K562 (cell line): ENCODE results near the gene PRSS22. TPM values are rescaled to one million over a fixed set of nuclear protein-coding genes. Genes with fewer than 3 reads are reported as not detected.

Experiments
- ATAC-seq: fragments of 200-7000 bp; cut with Tn5 transposase; 3 replicates; pipeline ENCODE4 v1.9.1; 2020; ENCODE audit warnings: moderate library complexity
- BruUV-seq: library from RNA; stranded (reverse); fragments of 400-500 nt; replicated peaks from 2 replicates; lab custom pipeline; 2021; lab: Mats Ljungman, UMichigan
- CTCF ChIA-PET: fragments of 300-600 bp; formaldehyde crosslinking; extraction: SDS; loops from one replicate; lab custom pipeline; 2021; ENCODE audit warnings: low intra/inter-chr PET ratio; lab: Yijun Ruan, JAX
- POLR2A ChIA-PET: fragments of 300-600, 350-650 bp; sonication (Branson Sonifier 250); formaldehyde crosslinking; extraction: SDS; loops from one replicate; lab custom pipeline; 2021; ENCODE audit warnings: antibody characterized with exemption, inconsistent platforms; lab: Yijun Ruan, JAX
- DNase-seq, 4 experiments: peaks; one replicate each; pipeline versions ENCODE4 v3.0.0 to v3.0.0-alpha.2; 2011 to 2018; ENCODE audit warnings: low spot score in 3 of 4, mixed read lengths in 3 of 4; ENCODE audit errors: extremely low read depth in 1 of 4
- FAIRE-seq: peaks from 2 replicates; lab custom pipeline; 2011; peaks lifted over from hg19 to GRCh38; lab: Jason Lieb, UNC
- H2AFZ ChIP-seq: 2 replicates; pipeline ENCODE4 v1.6.0; 2011; ENCODE audit warnings: low read depth, low read length, control low read depth, inconsistent platforms
- H3K27ac ChIP-seq: fragments of 200-600 bp; 3 replicates; pipeline ENCODE4 v1.8.0; 2011; ENCODE audit warnings: low read depth, mild to moderate bottlenecking, control low read depth, inconsistent platforms, low read length, moderate library complexity, mixed read lengths; ENCODE audit errors: extremely low read depth
- H3K27me3 ChIP-seq, 2 experiments: fragments of 300-600 bp in 1 of 2; 2 replicates in 1 of 2; 3 replicates in 1 of 2; pipeline versions ENCODE4 v1.6.0 to v1.8.0; 2011; ENCODE audit warnings: inconsistent platforms in 2 of 2, low read length in 2 of 2, mild to moderate bottlenecking in 1 of 2, mixed read lengths in 1 of 2, moderate library complexity in 1 of 2; ENCODE audit not compliant: control insufficient read depth in 2 of 2, insufficient read depth in 2 of 2
- H3K36me3 ChIP-seq: fragments of 300-600 bp; 3 replicates; pipeline ENCODE4 v1.8.0; 2011; ENCODE audit warnings: mild to moderate bottlenecking, low read length, inconsistent platforms; ENCODE audit not compliant: control insufficient read depth, insufficient read depth
- H3K4me1 ChIP-seq, 2 experiments: fragments of 200-600 bp in 1 of 2; replicated peaks in 1 of 2; 2 replicates in 1 of 2; 3 replicates in 1 of 2; pipeline versions ENCODE4 v1.5.1 to v1.8.0; 2011; ENCODE audit warnings: inconsistent platforms in 2 of 2, low read length in 2 of 2, mild to moderate bottlenecking in 1 of 2, mixed read lengths in 1 of 2, moderate library complexity in 1 of 2; ENCODE audit not compliant: control insufficient read depth in 2 of 2, insufficient read depth in 2 of 2
- H3K4me2 ChIP-seq: 2 replicates; pipeline ENCODE4 v1.6.1; 2011; ENCODE audit warnings: low read length, control low read depth, inconsistent platforms, mixed read lengths; ENCODE audit not compliant: insufficient read depth
- H3K4me3 ChIP-seq: fragments of 200-600 bp; sonication (generic), shearing (Covaris generic); 2 replicates; pipeline ENCODE4 v1.5.1; 2016; ENCODE audit warnings: control low read depth, inconsistent platforms
- H3K79me2 ChIP-seq: fragments of 200-600 bp; 3 replicates; pipeline ENCODE4 v1.8.0; 2011; ENCODE audit warnings: low read length, inconsistent platforms; ENCODE audit not compliant: control insufficient read depth, insufficient read depth
- H3K9ac ChIP-seq, 2 experiments: 2 replicates each; pipeline versions ENCODE4 v1.6.0 to v1.6.1; 2011; ENCODE audit warnings: low read depth in 2 of 2, low read length in 2 of 2, control low read depth in 1 of 2, inconsistent platforms in 1 of 2, mild to moderate bottlenecking in 1 of 2, mixed read lengths in 1 of 2; ENCODE audit not compliant: insufficient read depth in 1 of 2
- H3K9me1 ChIP-seq: one replicate; pipeline ENCODE4 v1.6.0; 2011; ENCODE audit warnings: inconsistent platforms, mild to moderate bottlenecking, low read length, moderate library complexity; ENCODE audit not compliant: control insufficient read depth, insufficient read depth
- H3K9me3 ChIP-seq: replicated peaks from 2 replicates; pipeline ENCODE4 v1.5.1; 2011; ENCODE audit warnings: low read depth, low read length, inconsistent platforms; ENCODE audit not compliant: control insufficient read depth, insufficient read depth
- H4K20me1 ChIP-seq: replicated peaks from 2 replicates; pipeline ENCODE4 v1.6.1; 2011; ENCODE audit warnings: low read length, inconsistent platforms, mixed read lengths; ENCODE audit not compliant: control insufficient read depth, insufficient read depth
- HCFC1 ChIP-seq: IDR thresholded peaks from 2 replicates; pipeline ENCODE4 v1.6.1; 2012; ENCODE audit warnings: low read depth, low read length, improper control_type of control experiment
- PCBP1 ChIP-seq: fragments of 200-400 bp; formaldehyde crosslinking; IDR thresholded peaks from 2 replicates; pipeline ENCODE4 v1.6.1; 2018; ENCODE audit warnings: mild to moderate bottlenecking, low read depth, low read length; ENCODE audit not compliant: poor library complexity, severe bottlenecking
- POLR2G ChIP-seq: fragments of 200-400 bp; formaldehyde crosslinking; IDR thresholded peaks from 2 replicates; pipeline ENCODE4 v1.6.1; 2017; ENCODE audit warnings: low read depth, mild to moderate bottlenecking, antibody characterized with exemption, low read length, moderate library complexity
- RCOR1 ChIP-seq, 2 experiments: IDR thresholded peaks; 2 replicates each; pipeline ENCODE4 v1.6.1; 2012; ENCODE audit warnings: low read depth in 2 of 2, low read length in 2 of 2, borderline replicate concordance in 1 of 2, improper control_type of control experiment in 1 of 2
- SIN3A ChIP-seq, 2 experiments: fragments of 150-350 bp in 1 of 2; IDR thresholded peaks; 2 replicates each; pipeline ENCODE4 v1.6.1; 2011 to 2016; ENCODE audit warnings: borderline replicate concordance in 2 of 2, low read depth in 2 of 2, low read length in 2 of 2, mild to moderate bottlenecking in 2 of 2, moderate library complexity in 2 of 2; ENCODE audit not compliant: control insufficient read depth in 1 of 2
- TBL1XR1 ChIP-seq, 2 experiments: IDR thresholded peaks; 2 replicates each; pipeline ENCODE4 v1.6.1; 2012; ENCODE audit warnings: improper control_type of control experiment in 2 of 2, low read length in 2 of 2, mild to moderate bottlenecking in 1 of 2
- YBX1 ChIP-seq: fragments of 450-650 bp; IDR thresholded peaks from 2 replicates; pipeline ENCODE4 v1.7.1; 2016; ENCODE audit warnings: mild to moderate bottlenecking
- ZBTB17 ChIP-seq: fragments of 450-650 bp; formaldehyde crosslinking; IDR thresholded peaks from 2 replicates; pipeline ENCODE4 v1.4.0; 2020; ENCODE audit warnings: mild to moderate bottlenecking
- ZC3H4 ChIP-seq: sonication (generic); formaldehyde crosslinking; IDR thresholded peaks from 2 replicates; pipeline ENCODE4 v1.9.0; 2021; ENCODE audit warnings: missing genetic modification reagents, borderline replicate concordance
- ZNF232 ChIP-seq: sonication (generic); formaldehyde crosslinking; IDR thresholded peaks from 2 replicates; pipeline ENCODE4 v1.8.0; 2022; ENCODE audit warnings: mild to moderate bottlenecking, missing genetic modification reagents
- ZNF507 ChIP-seq: conservative IDR thresholded peaks from 2 replicates; pipeline ENCODE4 v1.6.1; 2017; ENCODE audit warnings: missing genetic modification characterization, missing compliant biosample characterization
- whole genome bisulfite sequencing: fragments of 100-300 bp; shearing (Covaris generic); methylation state at CpG from one replicate; pipeline ENCODE4 v1.1.6; 2016; ENCODE audit warnings: low coverage, mixed read lengths; ENCODE audit not compliant: insufficient coverage; ENCODE audit errors: missing lambda C conversion rate; 5-methylcytosine and 5-hydroxymethylcytosine counted together
- in situ Hi-C: fragments of 300-500 bp; cut with MboI; formaldehyde crosslinking; loops from 4 replicates; pipeline ENCODE4 v1.15.0; 2018; ENCODE audit warnings: inconsistent platforms, mixed read lengths
- intact Hi-C: fragments of 100-400 bp; cut with micrococcal nuclease; formaldehyde crosslinking; loops from 2 replicates; pipeline ENCODE4 v1.14.2; 2022
- polyA plus RNA-seq, 8 experiments: library from polyadenylated mRNA; depleted of rRNA in 4 of 8; stranded (reverse) in 5 of 8; unstranded in 3 of 8; fragments of >200 nt; fragmentation: Nextera tagmentation in 2 of 8; fragmentation: Illumina TruSeq in 1 of 8; extraction: Ambion mirVana in 2 of 8; extraction: Trizol in 1 of 8; gene quantifications; 2 replicates each; pipeline versions ENCODE4 v1.2.1 to v1.2.3, GENCODE V29; 2011 to 2014; ENCODE audit warnings: inconsistent platforms in 1 of 8, missing spikeins in 1 of 8
- total RNA-seq, 7 experiments: library from RNA; depleted of rRNA in 6 of 7; stranded (reverse); fragments of >200 nt in 6 of 7; fragmentation: Illumina TruSeq in 2 of 7; extraction: Trizol in 2 of 7; gene quantifications; 2 replicates each; pipeline versions ENCODE4 v1.2.1 to v1.2.3, GENCODE V29; 2011 to 2021; ENCODE audit warnings: low replicate concordance in 1 of 7
- TF ChIP-seq, protein P1 (sequence below): sonication (generic); formaldehyde crosslinking; IDR thresholded peaks from 2 replicates; pipeline ENCODE4 v1.8.0; 2022; ENCODE audit warnings: missing genetic modification reagents, mild to moderate bottlenecking, borderline replicate concordance
- TF ChIP-seq, protein P2 (sequence below): fragments of 450-650 bp; IDR thresholded peaks from 2 replicates; pipeline ENCODE4 v1.6.1; 2017; ENCODE audit warnings: antibody characterized with exemption

The PRSS22 gene
- total and polyA plus RNA-seq, 9 of the 15 experiments (the other 6 are each of a cell fraction or from before 2014, with no cell fraction given), result 0.13 to 0.42 TPM; not detected in 7

DNA sequence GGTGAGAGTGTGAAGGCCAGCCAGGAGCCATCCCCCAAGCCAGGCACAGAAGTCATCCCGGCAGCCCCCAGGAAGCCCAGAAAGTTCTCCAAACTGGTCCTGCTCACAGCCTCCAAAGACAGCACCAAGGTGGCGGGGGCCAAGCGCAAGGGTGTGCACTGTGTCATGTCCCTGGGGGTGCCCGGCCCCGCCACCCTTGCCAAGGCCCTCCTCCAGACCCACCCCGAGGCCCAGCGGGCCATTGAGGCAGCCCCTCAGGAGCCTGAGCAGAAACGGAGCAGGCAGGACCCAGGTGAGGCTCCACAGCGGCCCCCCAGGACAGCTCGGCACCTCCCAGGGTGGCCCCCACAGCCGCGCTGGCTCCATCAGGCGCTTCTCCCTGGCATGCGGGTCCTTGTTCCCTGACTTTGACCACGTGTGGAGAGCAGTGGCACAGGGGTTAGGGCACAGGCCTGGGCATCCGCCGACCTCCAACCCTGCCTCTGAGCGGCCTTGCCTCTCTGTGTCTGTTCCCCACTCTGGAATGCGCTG is 38.6 kb upstream of the PRSS22 start:
- 88% methylated on average over 15 of the region's 19 CpGs for WGBS
- no peak for ATAC-seq
- no peak overlapping the region for H2AFZ ChIP-seq
- CTCF ChIA-PET, result no interaction called here
- TF ChIP-seq ZBTB17 (CRISPR knock-in tag) (no peak), POLR2G (peak; percentile 21; the same call in 1 of the 2 replicates)
- TF ChIP-seq, all 486 proteins: peak for 1
- in situ Hi-C loops, result no loop called here
- Histone ChIP-seq H4K20me1 (no peaks in the 10 kb centered on the region), H3K4me3 (no peak overlapping the region), H3K9me3 (no peaks in the 10 kb centered on the region), H3K9ac (no peak overlapping the region; a peak in 1 of 4 replicates), H3K4me1 (peaks cover 0 to 42% of the 10 kb centered on the region in 2 experiments; a peak in 2 of 5 replicates), H3K9me1 (no peaks in the 10 kb centered on the region), H3K36me3 (no peaks in the 10 kb centered on the region), H3K4me2 (no peak overlapping the region), H3K79me2 (no peaks in the 10 kb centered on the region), H3K27me3 (no peaks in the 10 kb centered on the region), H3K27ac (no peak overlapping the region)
- BruUV-seq, result no TSS peak
- FAIRE-seq (no peak), DNase-seq (no peak)
- intact Hi-C loops, result no loop called here
- POLR2A ChIA-PET, result interaction anchor here (0.6 kb wide), 1 partner anchor 29 kb away, joined by 3 read pairs; no protein-coding TSS in a partner anchor

DNA sequence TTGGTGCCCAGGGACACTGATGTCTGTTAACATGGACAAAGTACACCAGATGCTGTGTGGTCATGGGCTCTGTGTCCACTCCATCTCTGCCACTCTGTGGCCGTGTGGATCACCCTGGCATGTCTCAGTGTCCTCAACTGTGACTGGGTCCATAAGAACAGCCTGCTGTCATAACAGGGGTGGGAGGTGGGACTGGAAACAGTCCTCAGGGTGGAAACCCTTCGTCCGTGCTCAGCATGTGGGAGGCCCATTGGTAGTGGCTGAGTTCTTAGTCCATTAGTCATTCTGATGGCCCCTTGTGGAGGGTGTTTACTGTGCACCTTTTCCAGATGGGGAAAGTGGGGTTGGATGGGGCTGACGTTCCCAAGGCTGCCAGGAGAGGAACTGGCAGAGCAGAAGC is 37.8 kb upstream of the PRSS22 start:
- no peaks in the 10 kb centered on the region for H3K36me3 ChIP-seq
- no peaks in the 10 kb centered on the region for H3K27me3 ChIP-seq
- DNase-seq (no peak), FAIRE-seq (no peak), ATAC-seq (peak; percentile 52)
- 33% methylated on average over 3 of the region's 4 CpGs for WGBS
- CTCF ChIA-PET, result no interaction called here
- peak overlapping the region in 1 of 2 experiments; percentile 52; a peak in 1 of 4 replicates for H3K9ac ChIP-seq
- no TSS peak for BruUV-seq
- no peak overlapping the region for H3K4me3 ChIP-seq
- H3K27ac ChIP-seq, result no peak overlapping the region
- H3K9me1 ChIP-seq, result no peaks in the 10 kb centered on the region
- peaks cover 3 to 42% of the 10 kb centered on the region in 2 experiments; a peak in 4 of 5 replicates for H3K4me1 ChIP-seq
- H3K4me2 ChIP-seq, result no peak overlapping the region
- H2AFZ ChIP-seq, result no peak overlapping the region
- in situ Hi-C loops, result no loop called here
- intact Hi-C loops, result no loop called here
- no peaks in the 10 kb centered on the region for H4K20me1 ChIP-seq
- POLR2A ChIA-PET, result interaction anchor here (0.6 to 1.8 kb wide), 2 partner anchors 10 to 13 kb away, joined by 3 to 9 read pairs; partner anchors contain the start of gene FLYWCH2
- H3K9me3 ChIP-seq, result no peaks in the 10 kb centered on the region
- H3K79me2 ChIP-seq, result no peaks in the 10 kb centered on the region
- TF ChIP-seq ZC3H4 (CRISPR knock-in tag), result 0 out of 2 replicates have a peak, but pooled peaks have one; percentile 33
- no peak for TF ChIP-seq ZNF507 (tag)
- TF ChIP-seq PCBP1, result no peak
- no peak for TF ChIP-seq ZNF232 (CRISPR knock-in tag)
- TF ChIP-seq YBX1, result no peak
- TF ChIP-seq RCOR1 (IDR thresholded peaks at IDR 0.05; ENCODE audit: borderline replicate concordance in 1 of 2, low read depth in 2 of 2, low read length in 2 of 2), result no peak
- TF ChIP-seq SIN3A (IDR thresholded peaks at IDR 0.05; ENCODE audit: borderline replicate concordance in 2 of 2, control insufficient read depth in 1 of 2, low read depth in 2 of 2, low read length in 2 of 2), result no peak
- TF ChIP-seq, protein P1, sequence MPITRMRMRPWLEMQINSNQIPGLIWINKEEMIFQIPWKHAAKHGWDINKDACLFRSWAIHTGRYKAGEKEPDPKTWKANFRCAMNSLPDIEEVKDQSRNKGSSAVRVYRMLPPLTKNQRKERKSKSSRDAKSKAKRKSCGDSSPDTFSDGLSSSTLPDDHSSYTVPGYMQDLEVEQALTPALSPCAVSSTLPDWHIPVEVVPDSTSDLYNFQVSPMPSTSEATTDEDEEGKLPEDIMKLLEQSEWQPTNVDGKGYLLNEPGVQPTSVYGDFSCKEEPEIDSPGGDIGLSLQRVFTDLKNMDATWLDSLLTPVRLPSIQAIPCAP (CRISPR knock-in tag), result no peak
- TF ChIP-seq TBL1XR1 (IDR thresholded peaks at IDR 0.05; ENCODE audit: low read length in 2 of 2), result no peak
- TF ChIP-seq, protein P2, sequence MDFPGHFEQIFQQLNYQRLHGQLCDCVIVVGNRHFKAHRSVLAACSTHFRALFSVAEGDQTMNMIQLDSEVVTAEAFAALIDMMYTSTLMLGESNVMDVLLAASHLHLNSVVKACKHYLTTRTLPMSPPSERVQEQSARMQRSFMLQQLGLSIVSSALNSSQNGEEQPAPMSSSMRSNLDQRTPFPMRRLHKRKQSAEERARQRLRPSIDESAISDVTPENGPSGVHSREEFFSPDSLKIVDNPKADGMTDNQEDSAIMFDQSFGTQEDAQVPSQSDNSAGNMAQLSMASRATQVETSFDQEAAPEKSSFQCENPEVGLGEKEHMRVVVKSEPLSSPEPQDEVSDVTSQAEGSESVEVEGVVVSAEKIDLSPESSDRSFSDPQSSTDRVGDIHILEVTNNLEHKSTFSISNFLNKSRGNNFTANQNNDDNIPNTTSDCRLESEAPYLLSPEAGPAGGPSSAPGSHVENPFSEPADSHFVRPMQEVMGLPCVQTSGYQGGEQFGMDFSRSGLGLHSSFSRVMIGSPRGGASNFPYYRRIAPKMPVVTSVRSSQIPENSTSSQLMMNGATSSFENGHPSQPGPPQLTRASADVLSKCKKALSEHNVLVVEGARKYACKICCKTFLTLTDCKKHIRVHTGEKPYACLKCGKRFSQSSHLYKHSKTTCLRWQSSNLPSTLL, result no peak
- no peak for TF ChIP-seq HCFC1
